HG02763 (cell line): ENCODE measurements around the gene RASL10A.

Experiments
- ATAC-seq: cut with Tn5 transposase; IDR thresholded peaks from one replicate; pipeline ENCODE4 v1.9.1; 2021; ENCODE audit warnings: mild to moderate bottlenecking, moderate library complexity; ENCODE audit not compliant: unreplicated experiment

Gene RASL10A

DNA sequence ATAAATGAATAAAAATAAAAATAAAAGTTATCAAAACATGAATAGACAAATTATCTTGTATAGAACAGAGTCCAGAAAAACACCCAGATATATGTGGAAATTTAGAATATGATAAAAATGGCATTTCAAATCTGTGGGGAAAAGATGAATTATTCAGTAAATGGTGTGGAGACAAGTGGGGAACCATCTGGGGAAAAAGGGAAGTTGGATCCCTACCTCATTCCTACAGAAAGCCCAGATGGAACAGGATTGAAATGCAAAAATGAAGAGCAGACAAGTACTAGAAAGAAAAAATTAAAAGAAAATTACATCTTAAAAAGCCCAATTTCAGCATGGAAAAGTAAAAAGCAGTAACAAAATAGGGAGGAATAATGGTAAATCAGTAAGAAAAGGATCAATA is 8.1 kb upstream of the RASL10A start:
- no peak for ATAC-seq

DNA sequence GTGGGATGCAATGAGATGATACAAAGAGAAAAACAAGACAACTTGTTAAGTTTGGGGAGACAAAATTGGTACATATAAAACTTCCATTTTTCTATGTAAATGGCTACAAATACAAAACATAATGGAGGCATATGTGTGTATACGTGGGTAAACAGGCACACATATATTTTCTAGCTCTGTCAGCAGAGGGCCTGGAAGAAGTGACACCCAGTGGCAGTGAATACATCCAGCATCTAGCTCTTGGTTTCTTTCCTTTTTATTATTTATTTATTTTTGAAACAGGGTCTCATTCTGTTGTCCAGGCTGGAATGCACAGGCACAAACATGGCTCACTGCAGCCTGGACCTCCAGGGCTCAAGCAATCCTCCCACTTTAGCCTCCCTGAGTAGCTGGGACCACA is 5.0 kb upstream of the RASL10A start:
- no peak for ATAC-seq

DNA sequence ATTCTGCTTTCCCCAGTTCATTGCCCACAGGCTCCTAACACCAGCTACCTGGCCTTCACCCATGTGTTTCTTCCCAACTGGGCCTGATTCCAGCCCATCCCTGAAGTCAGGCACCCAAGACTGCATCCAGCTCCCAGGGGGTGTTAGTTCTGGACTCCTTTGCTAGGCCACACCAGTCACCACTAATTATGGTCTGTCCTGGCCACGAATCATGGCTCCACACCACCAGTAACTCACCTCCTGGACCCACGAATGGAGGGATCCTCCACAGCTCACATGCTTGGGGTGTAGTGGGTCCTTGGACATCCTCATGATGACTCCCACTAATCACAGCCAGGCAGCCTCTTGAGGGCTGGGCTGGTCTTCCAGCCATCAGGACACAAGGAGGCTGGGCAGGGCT is 3.6 kb upstream of the RASL10A start:
- ATAC-seq, result no peak

DNA sequence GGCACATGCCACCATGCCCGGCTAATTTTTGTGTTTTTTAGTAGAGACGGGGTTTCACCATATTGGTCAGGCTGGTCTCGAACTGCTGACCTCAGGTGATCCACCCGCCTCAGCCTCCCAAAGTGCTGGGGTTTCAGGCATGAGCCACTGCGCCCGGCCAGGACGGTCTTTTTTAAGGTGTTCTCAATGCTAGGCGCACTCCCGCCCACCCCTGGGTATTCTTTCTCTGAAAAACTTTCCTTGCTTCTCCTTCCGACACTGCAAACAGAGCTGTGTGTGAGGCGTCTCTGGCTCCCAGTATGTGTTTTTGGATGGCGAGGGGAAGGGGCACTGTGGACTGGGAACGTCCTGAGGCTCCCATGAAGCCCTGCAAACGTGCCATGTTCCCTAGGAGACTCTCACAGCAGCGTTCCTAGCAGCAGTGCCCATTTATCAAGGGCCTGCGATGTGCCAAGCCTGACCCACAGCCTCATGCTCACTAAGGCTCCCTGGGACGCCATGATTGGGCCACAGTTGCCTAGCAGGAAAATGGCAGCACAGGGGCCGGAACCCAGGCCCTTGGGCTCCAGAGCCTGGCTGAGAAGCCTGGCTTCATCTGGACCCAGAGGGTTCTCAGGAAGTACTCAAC is 2.4 kb upstream of the RASL10A start:
- ATAC-seq, result no peak

DNA sequence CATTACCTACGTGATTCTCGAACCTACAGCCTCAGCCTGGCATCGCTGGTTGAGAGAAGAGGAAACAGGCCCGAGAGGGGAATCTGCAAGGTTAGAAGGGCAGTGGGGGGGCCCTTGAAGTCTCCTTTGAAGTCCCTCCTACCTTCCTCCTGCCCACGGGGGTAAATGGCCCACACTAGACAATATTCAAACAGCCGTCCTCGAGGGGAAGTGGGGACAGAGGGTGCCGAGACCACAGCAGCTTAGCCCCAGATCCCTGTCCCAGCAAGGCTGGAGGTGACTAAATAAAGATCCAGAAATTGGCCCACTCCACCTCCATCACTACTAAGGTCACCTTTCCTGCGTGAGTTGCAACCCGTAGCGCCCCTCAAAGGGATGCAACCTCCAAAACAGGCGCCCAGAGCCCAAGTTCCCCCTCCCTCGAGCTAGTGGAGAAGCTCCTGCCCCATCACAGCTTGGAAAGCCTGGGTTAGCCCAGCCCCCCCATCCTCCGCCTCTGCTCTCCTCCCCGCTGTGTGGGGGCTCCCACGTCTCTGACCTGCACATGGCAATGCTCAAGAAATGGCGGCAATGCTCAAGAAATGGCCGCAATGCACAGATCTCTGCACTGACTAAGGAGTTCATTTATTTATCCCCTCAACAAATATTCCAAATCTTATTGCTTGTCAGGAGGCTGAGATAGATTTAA is 788 bp upstream of the RASL10A start:
- no peak for ATAC-seq

DNA sequence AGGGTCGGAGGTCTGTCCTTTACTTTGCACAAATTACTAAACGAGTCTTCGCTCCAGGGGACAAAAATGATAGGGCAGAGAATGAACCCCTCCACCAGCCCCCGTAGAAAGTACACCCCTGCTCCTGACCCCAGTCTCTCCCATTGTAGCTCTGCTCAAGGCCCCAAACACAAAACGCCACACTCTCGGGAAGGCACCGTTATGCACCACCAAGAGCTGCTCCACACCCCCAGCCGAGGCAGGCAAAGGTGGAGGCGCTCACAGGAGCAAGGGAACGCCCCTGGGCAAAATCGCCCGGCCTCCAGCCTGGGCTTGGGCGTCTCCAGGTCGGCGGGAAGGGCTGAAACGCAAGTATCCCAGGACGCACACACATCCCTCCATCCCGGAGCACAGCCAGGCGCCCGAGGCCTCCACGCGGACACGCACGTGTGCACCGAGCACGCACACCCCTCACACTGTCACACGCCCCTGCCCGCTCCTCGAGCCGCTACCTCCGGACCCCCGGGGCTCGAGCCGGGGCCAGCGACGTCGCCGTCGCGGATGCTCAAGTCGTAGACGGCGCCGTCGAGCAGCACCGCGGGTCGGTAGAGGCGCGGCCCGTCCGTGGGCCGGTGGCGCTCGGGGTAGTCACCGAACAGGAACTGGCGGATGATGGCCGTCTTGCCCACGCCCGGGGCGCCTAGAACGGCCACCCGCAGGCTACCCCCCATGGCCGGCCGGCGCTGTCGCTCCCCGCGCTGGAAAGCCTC is 786 bp downstream of the RASL10A start:
- no peak for ATAC-seq

DNA sequence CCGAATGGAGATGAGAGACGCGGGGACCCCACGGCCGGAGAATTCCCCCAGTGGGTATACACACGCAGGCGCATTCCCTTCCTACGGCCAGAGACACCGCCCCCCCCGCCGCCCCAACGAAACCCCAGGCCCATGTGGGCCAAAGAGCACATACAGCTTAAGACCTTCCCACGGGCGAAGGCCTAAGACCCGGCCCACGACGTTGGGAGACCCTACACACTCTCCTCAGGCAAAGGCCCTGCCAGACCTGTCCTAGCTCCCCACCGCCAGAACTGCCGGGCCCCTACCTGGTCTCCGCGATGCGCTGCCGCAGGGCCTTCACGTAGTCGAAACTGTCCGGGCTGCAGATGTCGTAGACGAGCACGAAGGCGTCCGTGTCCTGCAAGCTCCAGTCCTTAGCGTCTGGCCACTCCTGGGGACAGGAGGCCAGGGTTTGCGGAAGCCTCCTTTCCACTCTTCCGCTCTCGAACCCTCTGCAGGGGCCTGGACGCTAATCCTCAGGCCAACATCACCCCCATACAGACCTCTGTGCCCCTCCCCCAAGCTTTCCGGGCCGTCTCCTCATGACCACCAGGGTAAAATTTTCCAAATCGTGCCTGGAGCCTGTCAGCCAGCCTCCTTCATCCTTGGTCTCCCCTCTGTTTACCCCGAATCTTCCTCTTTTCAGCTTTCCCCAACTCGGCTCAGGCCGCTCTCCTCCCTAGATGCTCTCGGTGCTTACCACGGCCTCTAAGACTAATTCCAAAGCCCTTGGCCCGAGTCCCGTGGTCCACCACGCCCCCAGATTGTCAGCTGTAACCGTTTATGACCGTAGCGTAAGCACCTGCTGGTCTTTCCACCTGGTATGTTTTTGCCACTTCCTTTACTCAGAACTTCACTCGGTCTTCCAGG is 1.7 kb downstream of the RASL10A start:
- ATAC-seq, result no peak

DNA sequence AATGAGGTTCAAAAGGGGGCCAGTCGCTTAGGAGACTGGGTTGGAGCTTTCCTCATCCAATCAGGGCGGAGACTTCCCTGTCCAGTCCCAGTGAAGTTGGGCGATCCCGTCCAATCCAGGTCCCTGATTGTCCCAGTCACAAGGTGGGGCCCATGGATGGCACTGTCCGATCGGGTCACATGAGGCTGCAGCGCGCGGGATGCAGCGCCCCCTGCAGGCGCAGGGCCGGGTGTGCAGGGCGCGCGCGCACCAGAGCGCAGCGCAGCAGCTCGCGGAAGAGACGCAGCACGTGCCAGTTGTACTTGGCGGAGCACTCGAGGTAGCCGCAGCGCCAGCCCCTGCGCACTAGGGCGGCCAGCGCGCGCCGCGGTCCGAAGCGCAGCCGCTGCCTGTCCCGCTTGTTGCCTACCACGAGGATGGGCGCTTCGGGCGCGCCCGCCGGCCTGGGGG is 2.3 kb downstream of the RASL10A start:
- no peak for ATAC-seq

DNA sequence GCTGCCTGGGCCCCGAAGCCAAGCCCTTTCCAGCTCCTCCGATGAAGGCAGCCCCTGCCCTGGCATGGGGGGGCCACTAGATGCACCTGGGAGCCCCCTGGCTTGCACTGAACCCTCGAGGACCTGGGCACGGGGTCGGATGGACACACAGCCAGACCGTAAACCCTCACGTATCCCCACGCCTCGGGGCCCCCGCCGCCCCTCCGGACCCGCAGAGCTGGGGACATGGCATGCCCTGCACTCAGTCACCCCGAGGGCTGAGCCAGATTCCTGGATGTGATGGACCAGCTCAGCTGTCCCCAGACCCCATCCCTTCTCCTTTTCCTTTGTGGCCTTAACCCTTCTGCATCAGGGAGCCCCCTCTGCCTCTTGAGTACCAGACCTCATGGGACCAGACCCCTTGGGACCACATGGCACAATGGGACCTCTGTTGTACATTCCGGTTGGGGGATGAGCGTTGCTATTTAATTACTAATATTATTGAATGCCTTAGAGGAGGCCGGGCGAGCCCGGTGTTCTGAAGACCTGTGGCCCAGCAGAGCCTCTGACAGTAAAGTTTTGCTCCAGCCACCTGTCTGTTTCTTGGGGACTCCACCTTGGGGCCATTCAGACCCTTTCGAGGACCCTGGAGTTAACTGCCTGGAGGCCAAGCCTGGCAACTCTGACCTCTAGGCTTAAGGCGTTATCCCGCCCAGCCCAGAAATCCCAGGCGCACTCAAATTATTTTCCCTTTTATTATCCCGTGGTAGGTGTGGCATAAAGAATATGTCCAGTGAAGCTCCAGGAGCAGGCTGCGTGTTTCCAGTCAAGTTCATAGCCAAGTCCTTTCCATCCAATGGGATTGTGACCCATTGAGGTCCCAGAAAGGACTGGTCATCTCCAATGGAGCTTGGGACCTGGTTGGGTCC is 3.0 kb downstream of the RASL10A start:
- ATAC-seq, result no peak

DNA sequence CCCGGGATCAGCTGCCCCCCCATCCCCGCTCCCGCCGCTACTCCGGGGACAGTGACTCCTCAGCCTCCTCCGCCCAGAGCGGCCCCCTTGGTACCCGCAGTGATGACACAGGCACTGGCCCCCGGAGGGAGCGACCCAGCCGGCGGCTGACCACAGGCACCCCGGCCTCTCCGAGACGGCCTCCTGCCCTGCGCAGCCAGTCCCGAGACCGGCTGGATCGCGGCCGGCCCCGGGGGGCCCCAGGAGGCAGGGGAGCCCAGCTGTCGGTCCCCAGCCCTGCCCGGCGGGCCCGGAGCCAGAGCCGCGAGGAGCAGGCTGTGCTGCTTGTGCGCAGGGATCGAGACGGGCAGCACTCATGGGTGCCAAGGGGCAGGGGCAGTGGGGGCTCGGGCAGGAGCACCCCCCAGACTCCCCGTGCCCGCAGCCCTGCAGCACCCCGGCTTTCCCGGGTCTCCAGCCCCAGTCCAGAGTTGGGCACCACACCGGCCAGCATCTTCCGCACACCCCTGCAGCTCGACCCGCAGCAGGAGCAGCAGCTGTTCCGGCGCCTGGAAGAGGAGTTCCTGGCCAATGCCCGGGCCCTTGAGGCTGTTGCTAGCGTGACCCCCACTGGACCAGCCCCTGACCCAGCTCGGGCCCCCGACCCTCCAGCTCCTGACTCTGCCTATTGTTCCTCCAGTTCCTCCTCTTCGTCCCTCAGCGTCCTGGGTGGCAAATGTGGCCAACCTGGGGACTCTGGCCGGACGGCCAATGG is 3.9 kb downstream of the RASL10A start:
- ATAC-seq, result no peak

DNA sequence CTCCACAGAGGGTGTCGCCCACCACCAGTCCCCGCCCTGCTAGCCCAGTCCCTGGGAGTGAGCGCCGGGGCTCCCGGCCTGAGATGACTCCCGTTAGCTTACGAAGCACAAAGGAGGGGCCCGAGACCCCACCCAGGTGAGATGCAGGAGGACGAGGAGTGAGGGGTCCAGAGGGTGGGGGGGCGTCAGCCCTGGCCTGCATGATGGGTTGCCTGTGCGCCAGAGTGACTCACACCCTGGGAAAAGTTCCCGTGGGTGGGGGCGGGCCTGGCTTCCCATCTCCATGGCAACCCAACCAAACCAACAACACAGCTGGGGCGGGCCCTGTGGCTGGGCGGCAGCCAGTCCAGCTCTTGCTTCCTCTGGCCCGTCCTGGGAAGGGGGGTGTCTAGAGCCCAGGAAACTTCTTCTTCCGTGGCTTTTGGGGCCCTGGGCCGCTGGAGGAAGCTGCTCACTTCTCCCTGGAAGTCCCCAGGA is 4.6 kb downstream of the RASL10A start:
- ATAC-seq, result no peak

DNA sequence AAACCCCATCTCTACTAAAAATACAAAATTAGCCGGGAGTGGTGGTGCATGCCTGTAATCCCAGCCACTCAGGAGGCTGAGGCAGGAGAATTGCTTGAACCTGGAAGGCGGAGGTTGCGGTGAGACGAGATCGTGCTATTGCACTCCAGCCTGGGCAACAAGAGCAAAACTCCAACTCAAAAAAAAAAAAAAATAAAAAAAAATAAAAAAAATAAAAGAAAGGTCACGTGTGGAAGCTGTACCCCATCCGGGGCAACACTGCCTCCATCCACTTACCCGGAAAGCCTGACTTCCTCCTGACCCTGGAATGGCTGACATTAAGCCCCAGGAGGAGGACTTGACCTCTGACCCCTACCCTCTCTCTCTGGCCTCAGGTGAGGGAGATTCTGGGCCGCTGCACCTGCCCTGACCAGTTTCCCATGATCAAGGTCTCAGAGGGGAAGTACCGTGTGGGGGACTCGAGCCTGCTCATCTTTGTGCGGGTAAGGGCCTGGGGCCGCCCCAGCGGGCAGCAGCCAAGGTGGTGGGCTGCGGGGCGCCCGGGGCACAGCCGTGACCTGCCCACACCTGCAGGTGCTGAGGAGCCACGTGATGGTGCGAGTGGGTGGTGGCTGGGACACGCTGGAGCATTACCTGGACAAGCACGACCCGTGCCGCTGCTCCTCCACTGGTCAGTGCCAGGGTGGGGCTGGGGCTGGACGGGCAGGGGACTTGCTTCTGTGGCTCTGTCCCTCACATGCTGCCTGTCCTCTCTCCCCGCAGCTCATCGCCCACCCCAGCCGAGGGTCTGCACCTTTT is 5.2 kb downstream of the RASL10A start:
- ATAC-seq, result no peak

DNA sequence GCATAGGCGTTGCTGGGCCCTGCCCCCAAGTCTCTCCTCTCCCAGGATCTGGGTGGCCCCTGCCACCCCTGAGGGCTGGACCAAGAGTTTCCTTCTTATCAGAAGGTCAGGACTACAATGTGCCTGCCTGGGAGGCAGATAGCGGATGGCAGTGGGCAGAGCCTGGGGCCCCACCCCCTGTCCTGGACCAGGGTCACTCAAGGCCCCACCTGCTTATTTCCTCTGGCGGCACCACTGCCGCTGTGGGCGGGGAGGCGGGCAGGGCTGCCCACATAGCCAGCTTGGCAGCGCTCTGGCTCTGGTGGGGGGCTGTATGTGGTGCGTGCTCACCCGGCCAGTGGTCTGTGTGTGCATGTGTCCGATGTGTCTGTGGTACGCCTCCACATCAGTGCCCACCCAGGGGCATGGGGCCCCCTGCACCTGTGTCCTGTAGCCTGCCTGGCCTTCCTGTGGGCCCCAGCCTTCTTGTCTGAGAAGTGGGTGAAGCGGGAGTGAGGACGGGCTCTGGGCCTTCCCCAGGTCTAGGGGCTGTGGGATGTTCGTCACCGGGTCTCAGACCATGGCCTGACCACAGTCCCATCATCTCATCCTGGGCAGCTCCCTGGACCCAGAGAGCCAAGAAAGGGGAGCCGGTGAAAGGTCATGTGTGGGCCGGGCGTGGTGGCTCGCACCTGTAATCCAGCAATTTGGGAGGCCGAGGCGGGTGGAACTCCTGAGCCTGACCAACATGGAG is 6.0 kb downstream of the RASL10A start:
- no peak for ATAC-seq

DNA sequence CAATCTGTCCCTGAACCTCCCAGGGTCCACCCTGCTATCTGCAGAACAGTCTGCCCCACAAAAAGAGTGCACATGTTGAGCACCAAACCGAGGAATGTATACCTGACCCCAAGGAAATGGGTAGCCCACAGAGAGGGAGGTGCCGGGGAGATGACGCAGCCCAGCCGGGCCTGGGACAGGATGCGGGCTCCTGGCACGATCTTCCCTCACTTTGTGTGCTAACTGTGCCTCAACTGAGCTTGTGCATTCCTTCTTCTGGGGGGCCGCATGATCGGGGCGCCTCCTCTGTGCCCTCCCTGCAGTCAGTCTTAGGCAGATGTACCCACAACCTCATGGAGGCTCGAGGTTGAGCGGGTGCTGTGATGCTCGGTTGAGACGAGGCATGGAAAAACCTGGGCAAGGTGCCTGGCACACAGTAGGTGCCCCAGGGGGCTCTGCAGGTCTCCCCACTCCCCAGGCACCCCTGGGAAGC is 6.7 kb downstream of the RASL10A start:
- ATAC-seq, result no peak

DNA sequence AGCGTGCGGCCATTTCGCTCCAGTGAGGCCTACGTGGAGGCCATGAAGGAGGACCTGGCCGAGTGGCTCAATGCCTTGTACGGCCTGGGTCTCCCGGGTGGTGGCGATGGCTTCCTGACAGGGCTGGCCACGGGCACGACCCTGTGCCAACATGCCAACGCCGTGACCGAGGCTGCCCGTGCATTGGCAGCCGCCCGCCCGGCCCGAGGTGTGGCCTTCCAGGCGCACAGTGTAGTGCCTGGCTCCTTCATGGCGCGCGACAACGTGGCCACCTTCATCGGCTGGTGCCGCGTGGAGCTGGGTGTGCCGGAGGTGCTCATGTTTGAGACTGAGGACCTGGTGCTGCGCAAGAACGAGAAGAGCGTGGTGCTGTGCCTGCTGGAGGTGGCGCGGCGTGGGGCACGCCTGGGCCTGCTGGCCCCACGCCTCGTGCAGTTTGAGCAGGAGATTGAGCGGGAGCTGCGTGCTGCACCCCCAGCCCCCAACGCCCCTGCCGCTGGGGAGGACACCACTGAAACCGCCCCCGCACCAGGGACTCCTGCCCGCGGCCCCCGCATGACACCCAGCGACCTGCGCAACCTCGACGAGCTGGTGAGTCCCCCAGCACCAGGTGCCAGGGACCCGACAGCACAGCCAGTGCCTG is 7.2 kb downstream of the RASL10A start:
- ATAC-seq, result no peak

DNA sequence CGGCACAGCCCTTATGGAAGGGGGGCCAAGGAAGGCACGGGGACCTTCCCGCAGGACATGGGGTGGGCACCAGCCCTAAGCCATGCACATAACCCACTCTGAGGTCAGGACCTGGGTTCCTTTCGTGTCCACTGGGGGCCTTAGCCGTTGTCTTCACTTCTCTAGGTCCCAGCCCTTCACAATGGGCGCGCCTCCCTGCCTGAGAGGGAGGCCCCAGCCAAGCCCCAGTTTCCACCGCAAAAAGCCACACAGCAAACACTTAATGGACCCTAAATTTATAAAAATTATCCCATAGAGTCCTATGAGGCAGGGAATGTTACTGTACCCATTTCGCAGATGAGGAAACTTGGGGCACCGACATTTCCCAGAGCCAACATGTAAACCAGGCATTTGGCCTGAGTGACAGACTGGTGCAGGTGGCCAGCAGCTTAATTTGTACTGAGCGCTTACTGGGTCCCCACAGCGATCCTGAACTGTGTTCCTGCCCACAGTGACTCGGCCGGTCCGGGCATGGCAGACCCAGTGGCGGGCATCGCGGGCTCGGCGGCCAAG is 7.8 kb downstream of the RASL10A start:
- ATAC-seq, result no peak
